NCI-H82 treated with DMSO at 0.1 percent for 48 hours (cell line): ENCODE measurements around the gene USP6NL.

ENCODE experiments used
- DNase-seq: peaks from one replicate; lab custom pipeline; 2025; ENCODE audit not compliant: unreplicated experiment; lab: John Stamatoyannopoulos, UW

USP6NL gene

DNA sequence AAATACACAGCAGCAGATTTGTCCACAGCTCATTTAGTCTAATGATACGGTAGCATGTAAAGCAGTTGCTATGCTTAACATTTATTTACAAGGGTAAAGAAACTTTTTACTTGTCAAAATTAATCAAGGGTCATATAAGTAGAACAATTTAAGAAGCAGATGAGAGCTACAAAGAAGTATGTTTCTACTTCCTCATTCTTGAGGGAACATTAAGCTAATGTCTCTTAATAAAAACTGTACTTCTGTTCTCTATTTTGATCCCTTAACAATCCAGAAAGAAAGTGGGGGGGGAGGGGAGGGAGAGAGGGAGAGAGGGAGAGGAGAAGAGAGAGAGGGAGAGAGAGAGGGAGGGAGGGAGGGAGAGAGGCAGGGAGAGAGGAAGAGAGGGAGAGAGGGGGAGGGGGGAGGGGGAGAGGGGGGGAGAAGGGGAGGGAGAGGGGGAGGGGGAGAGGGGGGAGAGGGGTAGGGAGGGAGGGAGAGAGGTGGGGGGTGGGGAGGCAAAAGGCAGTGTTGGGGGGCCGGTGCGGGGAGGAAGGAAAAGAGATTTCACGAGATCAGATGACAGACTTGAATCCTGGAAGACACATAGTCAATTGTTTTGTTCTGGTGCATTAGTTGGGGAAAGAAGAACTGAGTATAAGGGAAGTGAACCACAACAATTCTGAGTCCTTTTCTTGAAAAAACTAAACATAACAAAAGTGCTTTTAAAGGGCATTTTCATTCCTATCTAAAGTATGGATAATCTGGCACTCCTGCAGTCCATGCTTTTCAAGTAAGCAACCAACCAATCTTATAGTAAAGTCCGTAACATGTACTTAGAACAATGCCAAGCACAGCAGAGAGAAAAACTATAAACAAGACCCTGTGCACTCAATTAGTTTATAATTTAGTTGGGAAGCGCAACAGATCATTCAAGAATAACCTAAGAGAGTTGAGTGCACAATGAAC lies 128.0 kb downstream of the USP6NL start:
- DNase-seq = no peak

DNA sequence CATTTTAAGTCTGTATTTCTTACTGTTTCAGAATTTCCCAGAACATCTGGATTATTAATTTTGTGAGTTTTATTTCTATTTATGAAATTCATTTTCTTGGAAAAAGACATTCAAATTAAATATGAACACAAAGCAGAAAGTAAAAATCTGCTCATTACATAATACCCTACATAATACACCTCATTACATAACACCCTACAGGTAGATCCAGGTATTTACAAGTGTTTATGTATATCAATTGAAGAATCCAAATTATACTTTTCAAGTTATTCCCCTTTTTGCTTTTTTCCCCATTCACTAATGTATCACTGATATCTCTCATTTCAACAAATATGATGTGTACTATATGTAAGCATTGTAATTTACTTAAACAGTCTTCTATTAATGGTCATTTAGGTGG lies 129.1 kb downstream of the USP6NL start:
- DNase-seq = no peak

DNA sequence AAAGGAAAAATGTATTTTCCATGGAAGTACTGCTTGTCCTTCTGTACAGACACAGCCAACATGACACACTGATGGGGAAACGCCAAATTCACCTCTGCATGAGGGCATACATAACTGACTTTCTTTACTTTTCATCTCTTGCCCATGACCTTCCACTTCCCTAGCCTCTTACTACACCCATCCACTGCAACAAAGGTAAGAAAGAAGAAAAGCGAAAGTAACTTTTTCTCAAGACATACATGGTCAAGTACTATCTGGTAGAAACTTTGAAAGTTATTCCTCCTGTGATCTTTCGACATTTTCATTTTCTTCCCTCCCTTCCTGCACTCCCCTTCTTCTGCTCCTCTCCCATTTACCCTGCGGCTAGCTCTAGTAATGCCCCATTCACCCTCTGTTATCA lies 130.8 kb downstream of the USP6NL start:
- DNase-seq = no peak

DNA sequence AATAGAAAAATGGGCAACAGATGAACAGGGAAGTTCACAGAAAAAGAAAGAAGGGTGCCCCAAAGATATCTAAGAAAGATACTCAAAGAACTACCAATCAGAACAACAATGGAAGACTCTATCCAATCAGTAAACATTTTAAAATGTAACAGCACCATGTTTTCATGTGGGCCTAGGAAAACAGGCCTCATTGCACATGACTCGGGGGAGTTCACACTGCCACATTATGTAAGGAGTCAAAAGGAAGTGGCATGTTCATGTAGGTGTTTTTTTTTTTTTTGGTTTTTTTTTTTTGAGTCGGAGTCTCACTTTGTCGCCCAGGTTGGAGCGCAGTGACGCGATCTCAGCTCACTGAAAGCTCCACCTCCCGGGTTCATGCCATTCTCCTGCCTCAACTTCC lies 132.2 kb downstream of the USP6NL start:
- DNase-seq = no peak

DNA sequence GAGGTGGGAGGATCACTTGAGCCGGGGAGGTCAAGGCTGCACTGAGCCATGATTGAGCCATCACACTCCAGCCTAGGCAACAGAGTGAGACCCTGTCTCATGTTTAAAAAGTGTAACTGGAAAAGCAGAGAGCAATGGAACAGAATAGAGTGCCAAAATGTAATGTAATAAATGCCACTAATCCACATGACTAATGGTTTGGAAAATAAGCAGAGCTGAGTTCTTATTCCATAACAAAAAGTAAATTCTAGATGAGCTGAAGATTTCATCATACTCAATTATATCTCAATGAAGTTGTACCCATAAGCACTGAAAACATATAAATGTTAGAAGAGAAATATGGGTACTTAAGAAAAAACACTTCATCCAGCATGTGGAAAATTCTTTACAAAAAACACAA lies 132.6 kb downstream of the USP6NL start:
- no peak for DNase-seq

DNA sequence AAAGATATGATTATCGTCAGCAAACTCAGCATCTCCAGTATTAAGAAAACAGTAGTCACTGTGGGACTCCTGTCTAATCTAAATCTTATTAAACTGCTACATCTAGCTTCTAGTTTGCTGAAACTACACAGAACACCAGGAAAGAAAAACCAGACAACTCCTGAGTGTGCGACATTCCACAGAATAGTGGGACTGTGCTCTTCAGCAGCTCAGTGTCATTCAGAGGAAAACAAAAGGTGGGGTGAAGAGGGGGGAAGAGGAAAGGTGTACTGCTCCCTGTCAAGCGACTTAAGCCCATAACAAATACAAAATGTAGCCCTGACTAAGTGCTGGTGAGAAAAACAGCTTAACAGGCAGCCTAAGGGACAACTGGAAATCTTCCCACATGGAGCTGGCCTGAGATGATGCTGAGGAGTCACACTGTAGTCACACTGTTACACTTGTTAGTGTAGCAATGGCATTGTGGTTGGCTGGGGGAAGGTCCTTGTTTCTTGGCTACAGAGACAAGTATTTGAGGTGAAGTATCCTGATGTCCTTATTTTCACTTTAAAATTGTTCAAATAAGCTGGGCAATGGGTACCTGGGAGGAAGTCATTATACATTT lies 135.5 kb downstream of the USP6NL start:
- DNase-seq = no peak

DNA sequence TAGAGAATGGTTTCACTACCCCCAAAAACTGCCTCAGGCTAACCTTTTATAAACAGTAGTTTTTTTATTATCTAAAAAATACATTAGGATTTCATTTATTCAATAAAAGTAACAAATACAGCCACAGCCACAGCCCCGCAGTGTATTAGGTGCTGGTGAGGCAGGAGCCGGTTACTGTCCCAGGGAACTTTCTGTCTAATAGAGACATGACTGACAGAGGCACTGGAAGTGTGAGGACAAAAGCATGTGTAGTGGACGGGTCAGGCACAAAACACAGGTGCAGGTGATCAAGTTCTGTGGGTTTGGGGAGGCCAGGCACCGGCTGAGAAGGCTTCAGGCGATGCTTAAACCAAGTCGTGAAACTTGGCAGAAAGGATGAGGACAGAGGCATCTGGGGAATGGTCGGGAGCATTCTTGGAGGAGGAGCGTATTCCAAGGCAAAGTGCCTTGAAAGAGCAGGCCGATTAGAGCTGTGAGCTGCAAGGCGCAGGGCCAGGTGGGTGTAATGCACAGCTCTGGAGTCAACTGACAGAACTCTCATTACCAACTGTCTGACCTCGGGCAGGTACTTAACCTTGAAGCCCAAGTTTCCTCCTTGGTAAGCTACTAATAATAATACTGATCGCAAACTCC lies 138.2 kb downstream of the USP6NL start:
- DNase-seq = no peak

DNA sequence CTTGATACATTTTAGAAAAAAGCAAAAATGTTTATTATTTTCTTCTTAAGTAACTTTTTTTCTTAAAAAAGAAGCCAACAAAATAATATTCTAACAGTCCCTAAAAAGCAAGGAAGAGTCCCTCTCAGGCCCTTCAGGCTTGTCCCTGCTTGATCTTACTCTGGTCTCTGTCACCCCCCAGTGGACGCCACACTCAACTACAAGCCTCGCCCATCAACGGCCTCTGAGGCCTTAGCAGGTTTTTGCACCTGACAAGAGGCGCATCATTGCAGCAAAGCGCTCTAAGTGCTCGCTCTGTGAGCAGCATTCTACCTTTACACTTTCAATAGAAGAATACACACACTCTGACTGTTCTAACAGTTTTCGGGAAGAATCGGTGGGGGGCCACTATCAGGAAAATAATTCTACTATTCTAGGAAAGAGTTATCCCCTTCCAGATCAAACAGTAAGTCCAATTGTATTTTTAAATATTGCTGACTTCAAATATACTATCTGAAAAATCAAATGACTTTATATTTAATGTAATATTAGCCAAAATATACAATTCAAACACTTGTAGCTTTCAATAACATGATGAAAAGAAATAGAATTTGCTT lies 139.2 kb downstream of the USP6NL start:
- DNase-seq = peak; percentile 4

DNA sequence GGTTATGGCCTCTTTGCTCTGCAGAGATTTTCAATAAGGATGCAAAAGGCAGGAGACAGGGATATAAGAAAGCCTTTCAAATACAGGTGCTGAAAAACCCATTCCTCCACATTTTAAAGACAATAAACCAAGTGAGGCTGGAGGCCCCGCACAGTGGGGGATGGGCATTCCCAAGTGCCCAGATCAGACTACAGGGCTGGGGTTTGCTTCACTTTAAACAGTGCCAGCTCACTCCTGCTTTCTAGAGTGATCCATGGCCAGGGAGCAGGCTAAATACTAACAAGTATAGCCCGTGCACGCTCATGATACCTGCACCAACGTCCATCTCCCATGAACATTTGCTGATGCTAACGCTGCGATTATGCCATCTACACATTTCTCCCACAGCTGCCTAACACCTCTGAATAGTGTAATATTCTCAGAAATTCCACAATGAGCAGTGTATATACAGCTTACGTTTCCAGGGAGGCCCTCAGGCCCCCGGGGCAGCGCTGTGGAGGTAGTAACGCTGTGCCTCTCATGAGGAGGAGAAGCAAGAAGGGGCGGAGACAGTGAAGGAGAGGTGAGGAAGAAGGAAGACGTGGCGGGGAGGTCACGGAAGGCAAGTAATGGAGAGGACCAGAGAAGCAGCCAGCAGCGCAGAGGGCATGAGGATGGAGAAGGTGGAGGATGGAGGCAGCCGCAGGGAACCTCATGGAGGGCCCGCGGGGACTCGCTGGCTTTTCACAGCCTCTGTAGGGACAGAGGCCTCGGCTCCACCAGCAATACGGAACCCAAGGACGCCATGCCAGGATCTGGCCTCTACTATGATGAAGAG lies 141.7 kb downstream of the USP6NL start:
- DNase-seq = no peak

DNA sequence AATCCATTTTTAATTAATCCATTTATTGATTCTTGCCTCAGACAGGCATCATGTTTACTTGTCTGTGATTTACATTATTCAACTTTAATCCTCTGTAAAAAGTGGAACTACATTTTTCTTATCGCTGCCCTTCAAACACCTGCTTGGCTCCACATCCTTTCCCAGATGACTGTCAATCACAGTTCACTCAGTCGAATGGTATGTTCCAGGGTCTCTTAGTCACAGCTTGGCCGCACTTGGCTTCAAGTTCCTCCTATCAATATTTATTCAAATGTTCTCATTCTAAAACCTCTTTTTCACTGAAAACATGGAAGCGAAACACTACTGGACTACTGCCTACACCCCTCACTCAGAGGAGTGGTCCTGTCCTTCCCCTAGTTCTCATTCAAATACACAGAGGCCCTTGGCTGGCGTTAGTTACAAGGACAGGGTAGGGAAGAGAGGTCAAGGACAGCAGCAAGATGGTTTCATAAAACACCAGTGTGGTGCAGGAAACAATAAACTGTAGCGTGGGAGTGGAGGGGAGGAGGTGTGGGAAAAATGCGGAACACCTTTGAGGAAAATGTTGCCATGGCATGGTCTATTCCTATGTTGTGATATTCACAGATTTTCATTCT lies 143.2 kb downstream of the USP6NL start:
- no peak for DNase-seq

DNA sequence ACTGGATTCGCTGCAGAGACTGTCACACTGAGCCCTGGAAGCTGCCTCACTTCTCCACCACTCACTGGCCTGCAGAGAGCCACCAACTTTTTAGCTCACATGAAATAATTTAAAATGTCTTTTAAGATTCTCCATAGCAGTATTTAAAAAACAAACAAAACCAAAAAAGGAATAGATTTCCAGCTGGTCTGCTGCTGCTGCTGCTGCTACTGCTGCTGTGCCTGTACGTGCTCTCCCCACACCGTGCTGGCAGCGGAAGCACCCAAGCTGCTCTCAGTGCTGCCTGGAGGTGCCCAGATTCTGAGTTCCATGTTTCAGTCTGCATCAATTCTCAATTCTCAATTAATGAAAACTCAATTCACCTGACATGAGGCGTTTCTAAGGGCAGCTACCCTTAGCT lies 146.0 kb downstream of the USP6NL start:
- no peak for DNase-seq

DNA sequence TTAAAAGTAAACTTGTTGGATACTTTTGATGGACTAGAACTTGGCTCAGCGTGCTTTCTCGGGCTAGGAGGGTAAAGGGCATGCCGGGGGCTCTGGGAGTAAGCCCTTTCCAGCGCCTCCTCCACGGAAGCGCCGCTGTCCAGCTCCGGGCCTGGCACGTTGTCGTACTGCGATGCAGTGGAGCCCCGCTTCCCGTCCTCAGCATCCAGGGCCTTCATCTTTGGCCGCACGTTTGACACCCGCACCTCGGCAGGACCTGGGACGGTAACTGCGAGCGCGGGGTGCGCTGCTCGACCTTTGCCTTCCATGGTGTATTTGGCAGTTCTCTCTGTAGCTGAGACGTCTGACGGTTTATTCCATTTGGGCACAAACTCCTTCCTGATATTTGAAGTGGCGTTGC lies 148.3 kb downstream of the USP6NL start:
- no peak for DNase-seq

DNA sequence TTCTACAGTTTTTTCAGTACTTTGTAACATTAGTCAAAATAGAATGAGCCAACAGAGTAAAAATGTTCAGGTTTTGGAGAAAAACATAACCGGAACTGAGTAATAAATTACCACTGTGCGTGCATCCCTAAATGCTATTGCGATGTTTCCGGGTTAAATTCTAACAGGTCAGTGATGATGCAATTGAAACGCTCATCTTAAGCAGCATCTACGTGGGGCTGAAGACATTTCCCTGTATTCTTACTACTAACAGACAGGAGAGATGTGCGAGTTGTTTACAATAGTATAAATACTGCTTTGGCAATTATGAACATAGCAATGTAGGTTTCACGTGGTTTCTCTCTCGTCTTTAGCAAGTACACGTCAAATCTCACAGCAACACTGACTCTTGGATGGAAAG lies 149.4 kb downstream of the USP6NL start:
- no peak for DNase-seq

DNA sequence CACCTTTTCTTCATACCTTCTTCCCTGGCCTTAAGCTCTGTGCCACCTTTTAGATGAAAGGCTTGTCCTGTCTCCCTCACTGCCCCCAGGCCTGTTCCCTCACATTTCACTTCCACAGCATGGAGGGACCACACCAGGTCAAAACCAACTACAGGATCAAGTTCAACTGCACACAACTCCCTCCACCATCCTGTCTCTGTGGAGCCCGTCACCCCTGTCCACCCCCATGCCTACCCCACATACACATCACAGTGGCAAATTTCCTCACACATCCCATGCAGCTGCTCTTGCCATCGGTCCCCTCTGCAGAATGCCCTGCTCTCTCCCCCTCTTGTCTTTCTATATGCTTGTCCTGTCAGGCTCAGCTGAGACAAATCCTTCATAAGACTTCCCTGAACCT lies 154.1 kb downstream of the USP6NL start:
- no peak for DNase-seq

DNA sequence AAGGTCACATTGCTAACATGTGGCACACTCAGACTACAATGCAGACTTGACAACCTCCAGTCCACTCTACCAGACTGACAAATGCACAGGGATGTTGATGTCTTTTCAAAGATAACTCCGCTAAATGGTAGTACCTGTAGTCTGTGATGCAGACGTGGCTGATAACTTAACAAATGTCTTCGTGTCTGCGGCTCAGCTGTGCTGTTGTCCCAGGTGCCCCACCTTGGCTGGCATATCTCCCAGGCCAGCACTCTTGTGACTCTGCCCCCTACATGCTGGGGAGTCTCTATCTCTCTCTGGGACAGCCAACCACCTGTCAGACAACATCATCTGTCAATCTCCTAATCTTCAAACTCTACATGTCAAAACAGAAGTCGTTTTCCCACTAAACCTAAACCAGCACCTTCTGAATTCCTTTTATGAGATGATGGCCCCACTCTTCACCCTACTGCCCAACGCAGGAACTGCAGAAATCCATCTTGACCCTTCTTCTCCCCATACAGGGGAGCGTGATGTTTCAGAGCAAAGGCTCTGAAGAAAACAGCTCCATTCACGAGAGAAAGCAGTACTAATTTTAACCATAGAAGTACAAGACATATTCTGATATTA lies 156.4 kb downstream of the USP6NL start:
- no peak for DNase-seq

DNA sequence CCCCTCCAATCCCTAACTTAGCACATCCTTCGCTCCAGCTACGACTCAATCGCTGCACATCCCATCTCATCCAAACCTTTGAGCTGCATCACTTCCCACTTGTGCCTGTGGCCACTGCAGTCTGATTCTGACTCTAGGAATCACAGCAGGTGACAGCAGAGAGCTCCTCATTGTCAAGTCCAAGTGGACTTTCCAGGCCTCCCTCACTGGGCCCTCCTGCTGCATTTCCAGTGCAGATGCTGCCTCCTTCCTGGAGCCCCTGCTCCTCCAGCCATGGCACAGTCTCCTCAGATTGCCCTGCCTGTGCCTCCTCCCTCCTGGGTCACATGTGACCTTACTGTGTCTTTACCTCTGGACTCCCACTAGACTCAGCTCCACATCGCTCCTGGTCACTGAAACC lies 157.3 kb downstream of the USP6NL start:
- no peak for DNase-seq

DNA sequence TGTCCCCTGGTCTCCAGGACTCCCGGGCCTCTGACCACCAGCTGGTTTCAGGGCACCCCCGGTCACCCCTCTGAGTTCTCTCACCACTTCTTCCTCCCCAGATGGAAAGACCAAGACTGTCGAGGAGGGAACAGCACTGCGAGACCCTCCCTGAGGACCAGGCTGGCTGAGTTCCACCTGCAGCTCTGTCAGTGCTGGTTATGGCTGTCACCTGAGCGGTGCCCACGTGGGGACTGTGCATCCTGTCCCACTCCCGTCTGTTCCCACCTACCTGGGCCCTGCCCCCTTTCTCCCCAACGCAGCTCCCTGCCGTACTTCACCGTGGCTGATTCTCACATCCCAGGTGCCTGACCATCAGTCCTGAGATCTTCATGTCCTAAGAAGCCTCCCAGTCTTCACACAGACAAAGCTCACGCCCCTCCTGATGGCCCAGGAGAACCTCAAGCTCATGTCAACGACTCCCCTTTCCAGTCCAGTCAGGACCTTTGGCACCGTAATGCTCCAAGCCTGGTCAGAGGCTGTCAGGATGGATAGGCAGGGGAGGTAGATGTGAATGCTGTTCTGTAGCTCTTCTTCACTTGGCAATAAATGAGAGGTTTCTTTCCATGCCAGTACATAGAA lies 159.7 kb downstream of the USP6NL start:
- no peak for DNase-seq

DNA sequence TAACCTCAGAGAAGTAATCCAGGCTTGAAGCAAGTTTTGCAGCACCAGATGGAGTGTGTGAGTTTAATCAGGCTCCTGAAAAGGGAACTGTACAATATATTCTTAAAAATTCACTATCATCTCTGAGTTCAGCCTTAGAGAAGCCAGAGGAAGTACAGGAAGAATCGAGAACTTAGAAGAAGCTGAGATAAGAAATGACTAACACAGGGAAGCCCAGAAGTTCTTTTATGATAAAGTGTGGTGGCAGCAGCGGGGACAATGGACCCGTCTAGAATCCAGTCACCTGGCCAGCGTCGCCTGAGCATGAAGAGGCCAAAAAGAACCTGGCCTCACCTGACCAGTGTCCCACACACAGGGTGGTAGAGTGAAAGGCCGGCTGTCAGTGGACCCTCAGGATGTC lies 161.0 kb downstream of the USP6NL start:
- no peak for DNase-seq

DNA sequence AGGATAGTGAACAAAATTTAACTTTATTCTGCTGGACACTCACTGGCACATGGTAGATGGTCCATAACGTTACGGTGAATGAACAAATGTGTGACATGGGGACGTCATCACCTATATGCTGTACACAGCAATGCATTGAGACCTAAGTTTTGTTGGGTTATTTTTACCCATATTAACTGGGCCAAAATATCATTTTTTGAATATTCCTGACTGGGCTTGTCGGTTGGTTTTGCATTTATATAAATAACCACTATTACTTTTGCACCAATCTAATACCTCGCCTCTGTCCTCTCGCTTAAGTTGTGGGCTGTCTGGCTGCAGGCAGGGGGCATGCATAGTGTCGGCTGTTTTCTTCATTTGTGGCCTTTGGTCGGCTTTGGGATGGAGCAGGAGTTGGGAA lies 161.7 kb downstream of the USP6NL start:
- DNase-seq = no peak
